IMR-90 (cell line): ENCODE results near the gene RAX2.

Experiments
- CTCF ChIP-seq: conservative IDR thresholded peaks from 2 replicates; pipeline ENCODE4 v1.5.1; 2012; ENCODE audit warnings: mild to moderate bottlenecking, low read depth, low read length, improper control_type of control experiment
- MXI1 ChIP-seq: IDR thresholded peaks from 2 replicates; pipeline ENCODE4 v1.6.1; 2012; ENCODE audit warnings: low read depth, mild to moderate bottlenecking, low read length, moderate library complexity, borderline replicate concordance
- NFE2L2 ChIP-seq: fragments of 150-350 bp; IDR thresholded peaks from 2 replicates; pipeline ENCODE4 v1.6.1; 2016; ENCODE audit warnings: low read depth, mild to moderate bottlenecking, low read length
- POLR2A ChIP-seq: IDR thresholded peaks from 2 replicates; pipeline ENCODE4 v1.6.1; 2012; ENCODE audit warnings: mild to moderate bottlenecking, low read depth, low read length

GRCh38 chr19:3792114-3792513 lies 20.1 kb upstream of the RAX2 start:
- no peak for TF ChIP-seq NFE2L2
- TF ChIP-seq POLR2A = no peak
- TF ChIP-seq CTCF = no peak
- no peak for TF ChIP-seq MXI1
